HepG2 (cell line): Measurements from ENCODE around the gene CADPS2.

Experiments used
- CTCF ChIP-seq: sonication (generic); formaldehyde crosslinking; IDR thresholded peaks from 2 replicates; pipeline ENCODE4 v1.5.0; 2020; ENCODE audit warnings: mild to moderate bottlenecking, missing genetic modification reagents, moderate library complexity
- SNRNP70 ChIP-seq: fragments of 200-400 bp; formaldehyde crosslinking; IDR thresholded peaks from 2 replicates; pipeline ENCODE4 v1.6.1; 2017; ENCODE audit warnings: mild to moderate bottlenecking, low read depth, low read length, moderate library complexity
- ZFP82 ChIP-seq: sonication (generic); formaldehyde crosslinking; IDR thresholded peaks from 2 replicates; pipeline ENCODE4 v1.5.1; 2020; ENCODE audit warnings: mild to moderate bottlenecking, missing genetic modification reagents, borderline replicate concordance
- ZNF224 ChIP-seq: sonication (generic); formaldehyde crosslinking; IDR thresholded peaks from 2 replicates; pipeline ENCODE4 v1.5.0; 2020; ENCODE audit warnings: mild to moderate bottlenecking, missing genetic modification reagents
- ZNF468 ChIP-seq: sonication (generic); formaldehyde crosslinking; IDR thresholded peaks from 2 replicates; pipeline ENCODE4 v1.8.0; 2022; ENCODE audit warnings: mild to moderate bottlenecking, moderate library complexity, missing genetic modification reagents
- TF ChIP-seq, protein P1 (sequence below): sonication (generic); formaldehyde crosslinking; IDR thresholded peaks from 2 replicates; pipeline ENCODE4 v1.4.0; 2020; ENCODE audit warnings: missing genetic modification reagents, borderline replicate concordance
- TF ChIP-seq, protein P2 (sequence below): sonication (generic); formaldehyde crosslinking; conservative IDR thresholded peaks from 2 replicates; pipeline ENCODE4 v1.4.0; 2020; ENCODE audit warnings: mild to moderate bottlenecking, missing genetic modification reagents, moderate library complexity
- TF ChIP-seq, protein P3 (sequence below), 2 experiments: sonication (generic) in 1 of 2; formaldehyde crosslinking in 1 of 2; IDR thresholded peaks; 2 replicates each; pipeline versions ENCODE4 v1.5.1 to v1.6.1; 2011 to 2020; ENCODE audit warnings: borderline replicate concordance in 1 of 2, low read depth in 1 of 2, low read length in 1 of 2, mild to moderate bottlenecking in 1 of 2, missing genetic modification reagents in 1 of 2, moderate library complexity in 1 of 2

DNA sequence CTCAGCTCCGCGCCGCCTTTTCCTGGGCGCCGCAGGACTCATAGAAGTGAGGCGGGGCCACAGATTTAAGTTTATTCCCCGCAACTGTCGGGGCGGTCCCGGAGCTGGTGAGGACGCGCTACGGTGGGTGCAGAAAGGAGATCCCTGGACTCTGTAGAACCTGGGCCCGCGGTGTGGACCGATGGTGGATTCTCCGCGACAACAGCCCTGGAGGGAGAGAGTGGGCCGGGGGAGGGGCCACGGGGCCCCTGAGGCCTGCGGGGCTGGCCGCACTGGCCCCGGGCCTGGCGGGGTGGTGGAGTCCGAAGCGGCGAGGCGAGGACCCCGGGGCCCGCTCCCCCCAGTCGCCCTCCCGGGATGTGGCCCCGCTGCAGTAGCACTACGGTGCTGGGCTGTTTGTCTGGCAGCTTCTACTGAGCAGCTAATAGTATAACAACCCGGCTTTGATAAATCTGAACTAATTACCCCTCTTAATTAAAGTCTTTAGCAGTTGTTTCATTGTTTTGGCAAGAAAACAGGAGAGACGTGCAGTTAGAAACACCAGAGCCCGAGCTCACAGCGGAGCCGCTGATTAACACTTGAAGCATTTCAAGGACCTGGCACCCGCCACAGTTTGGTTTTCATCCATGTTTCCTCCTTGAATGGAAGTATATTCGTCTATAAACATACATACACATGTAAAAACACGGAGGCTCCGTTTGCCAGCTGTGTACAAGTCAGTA is 585.9 kb downstream of the CADPS2 start:
- TF ChIP-seq, protein P1, sequence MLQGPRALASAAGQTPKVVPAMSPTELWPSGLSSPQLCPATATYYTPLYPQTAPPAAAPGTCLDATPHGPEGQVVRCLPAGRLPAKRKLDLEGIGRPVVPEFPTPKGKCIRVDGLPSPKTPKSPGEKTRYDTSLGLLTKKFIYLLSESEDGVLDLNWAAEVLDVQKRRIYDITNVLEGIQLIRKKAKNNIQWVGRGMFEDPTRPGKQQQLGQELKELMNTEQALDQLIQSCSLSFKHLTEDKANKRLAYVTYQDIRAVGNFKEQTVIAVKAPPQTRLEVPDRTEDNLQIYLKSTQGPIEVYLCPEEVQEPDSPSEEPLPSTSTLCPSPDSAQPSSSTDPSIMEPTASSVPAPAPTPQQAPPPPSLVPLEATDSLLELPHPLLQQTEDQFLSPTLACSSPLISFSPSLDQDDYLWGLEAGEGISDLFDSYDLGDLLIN (CRISPR knock-in tag), result no peak
- TF ChIP-seq, protein P2, sequence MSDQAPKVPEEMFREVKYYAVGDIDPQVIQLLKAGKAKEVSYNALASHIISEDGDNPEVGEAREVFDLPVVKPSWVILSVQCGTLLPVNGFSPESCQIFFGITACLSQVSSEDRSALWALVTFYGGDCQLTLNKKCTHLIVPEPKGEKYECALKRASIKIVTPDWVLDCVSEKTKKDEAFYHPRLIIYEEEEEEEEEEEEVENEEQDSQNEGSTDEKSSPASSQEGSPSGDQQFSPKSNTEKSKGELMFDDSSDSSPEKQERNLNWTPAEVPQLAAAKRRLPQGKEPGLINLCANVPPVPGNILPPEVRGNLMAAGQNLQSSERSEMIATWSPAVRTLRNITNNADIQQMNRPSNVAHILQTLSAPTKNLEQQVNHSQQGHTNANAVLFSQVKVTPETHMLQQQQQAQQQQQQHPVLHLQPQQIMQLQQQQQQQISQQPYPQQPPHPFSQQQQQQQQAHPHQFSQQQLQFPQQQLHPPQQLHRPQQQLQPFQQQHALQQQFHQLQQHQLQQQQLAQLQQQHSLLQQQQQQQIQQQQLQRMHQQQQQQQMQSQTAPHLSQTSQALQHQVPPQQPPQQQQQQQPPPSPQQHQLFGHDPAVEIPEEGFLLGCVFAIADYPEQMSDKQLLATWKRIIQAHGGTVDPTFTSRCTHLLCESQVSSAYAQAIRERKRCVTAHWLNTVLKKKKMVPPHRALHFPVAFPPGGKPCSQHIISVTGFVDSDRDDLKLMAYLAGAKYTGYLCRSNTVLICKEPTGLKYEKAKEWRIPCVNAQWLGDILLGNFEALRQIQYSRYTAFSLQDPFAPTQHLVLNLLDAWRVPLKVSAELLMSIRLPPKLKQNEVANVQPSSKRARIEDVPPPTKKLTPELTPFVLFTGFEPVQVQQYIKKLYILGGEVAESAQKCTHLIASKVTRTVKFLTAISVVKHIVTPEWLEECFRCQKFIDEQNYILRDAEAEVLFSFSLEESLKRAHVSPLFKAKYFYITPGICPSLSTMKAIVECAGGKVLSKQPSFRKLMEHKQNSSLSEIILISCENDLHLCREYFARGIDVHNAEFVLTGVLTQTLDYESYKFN (CRISPR knock-in tag), result no peak
- TF ChIP-seq ZNF224 (CRISPR knock-in tag), result no peak
- TF ChIP-seq ZFP82 (CRISPR knock-in tag), result no peak
- no peak for TF ChIP-seq CTCF (CRISPR knock-in tag)
- no peak for TF ChIP-seq SNRNP70
- TF ChIP-seq, protein P3, sequence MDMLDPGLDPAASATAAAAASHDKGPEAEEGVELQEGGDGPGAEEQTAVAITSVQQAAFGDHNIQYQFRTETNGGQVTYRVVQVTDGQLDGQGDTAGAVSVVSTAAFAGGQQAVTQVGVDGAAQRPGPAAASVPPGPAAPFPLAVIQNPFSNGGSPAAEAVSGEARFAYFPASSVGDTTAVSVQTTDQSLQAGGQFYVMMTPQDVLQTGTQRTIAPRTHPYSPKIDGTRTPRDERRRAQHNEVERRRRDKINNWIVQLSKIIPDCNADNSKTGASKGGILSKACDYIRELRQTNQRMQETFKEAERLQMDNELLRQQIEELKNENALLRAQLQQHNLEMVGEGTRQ (IDR thresholded peaks at IDR 0.05; ENCODE audit: low read depth, low read length), result no peak
- TF ChIP-seq, protein P3 (CRISPR knock-in tag; IDR thresholded peaks at IDR 0.05; ENCODE audit: borderline replicate concordance), result no peak
- no peak for TF ChIP-seq ZNF468 (CRISPR knock-in tag)
